Neural progenitor cell (in vitro differentiated cells): ENCODE measurements around the gene OSBPL8.

Source experiments
- CTCF ChIP-seq: fragments of 200-600 bp; sonication (generic); IDR thresholded peaks from 2 replicates; pipeline ENCODE4 v1.5.1; 2017; ENCODE audit warnings: antibody characterized with exemption, mild to moderate bottlenecking
- EZH2 ChIP-seq: fragments of 200-600 bp; sonication (generic); IDR thresholded peaks from 2 replicates; pipeline ENCODE4 v1.6.1; 2017; ENCODE audit warnings: antibody characterized with exemption, mild to moderate bottlenecking, moderate library complexity
- EZH2phosphoT487 ChIP-seq: fragments of 200-600 bp; sonication (generic); IDR thresholded peaks from 2 replicates; pipeline ENCODE4 v1.6.1; 2017; ENCODE audit warnings: antibody characterized with exemption

GRCh38 chr12:76495556-76495955 is 64.0 kb downstream of the OSBPL8 start:
- no peak for TF ChIP-seq CTCF
- no peak for TF ChIP-seq EZH2
- no peak for TF ChIP-seq EZH2phosphoT487
